ENCODE results near the gene EPHA6.

Gene EPHA6

GRCh38 chr3:97720417-97720816, 906.0 kb downstream of the EPHA6 start:
- DNase-seq = no peak

DNA sequence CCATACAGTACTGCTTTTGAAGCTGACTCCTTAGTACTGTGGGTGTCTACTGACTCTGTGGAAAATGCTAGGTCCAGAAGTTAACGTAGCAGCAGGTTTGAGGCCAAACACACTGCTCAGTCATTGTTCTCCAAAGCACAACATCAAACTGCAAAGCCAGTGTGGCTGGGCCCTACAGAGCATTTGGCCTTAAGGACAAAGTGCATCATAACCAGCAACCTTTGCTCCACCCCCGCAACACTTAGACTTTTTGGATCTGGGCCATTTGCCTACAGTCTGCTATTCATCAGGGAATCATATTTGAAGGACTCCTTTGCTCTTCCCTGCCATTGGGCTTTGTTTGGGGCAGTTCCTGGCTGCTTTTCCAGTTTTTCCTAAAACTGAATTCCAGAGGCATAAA, 907.1 kb downstream of the EPHA6 start:
- no peak for DNase-seq

- no peak for DNase-seq
Observed at GRCh38 chr3:97736928-97737327, 922.5 kb downstream of the EPHA6 start.

DNA sequence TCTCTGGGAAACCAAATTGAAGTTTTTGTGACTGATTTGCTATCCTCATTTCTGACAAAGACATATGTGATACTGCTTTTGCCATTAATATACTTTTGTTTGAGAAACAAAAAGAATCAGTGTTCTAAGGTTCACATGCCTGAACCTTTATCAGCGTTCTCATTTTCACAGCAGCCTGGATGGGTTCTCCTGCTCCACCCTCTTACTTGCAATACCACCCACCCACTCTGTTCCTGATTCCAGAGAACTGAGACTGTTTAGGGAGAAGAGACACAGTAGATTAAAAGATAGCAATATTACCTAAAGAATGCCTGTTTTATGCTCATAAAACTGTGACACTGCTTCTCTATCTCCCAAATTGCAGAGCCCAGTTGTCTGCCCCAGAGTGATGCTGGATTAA, 924.4 kb downstream of the EPHA6 start:
- DNase-seq = no peak

- no peak for DNase-seq
Observed at GRCh38 chr3:97742036-97742435, 927.6 kb downstream of the EPHA6 start.

GRCh38 chr3:97744289-97744688, 929.9 kb downstream of the EPHA6 start:
- no peak for DNase-seq

DNA sequence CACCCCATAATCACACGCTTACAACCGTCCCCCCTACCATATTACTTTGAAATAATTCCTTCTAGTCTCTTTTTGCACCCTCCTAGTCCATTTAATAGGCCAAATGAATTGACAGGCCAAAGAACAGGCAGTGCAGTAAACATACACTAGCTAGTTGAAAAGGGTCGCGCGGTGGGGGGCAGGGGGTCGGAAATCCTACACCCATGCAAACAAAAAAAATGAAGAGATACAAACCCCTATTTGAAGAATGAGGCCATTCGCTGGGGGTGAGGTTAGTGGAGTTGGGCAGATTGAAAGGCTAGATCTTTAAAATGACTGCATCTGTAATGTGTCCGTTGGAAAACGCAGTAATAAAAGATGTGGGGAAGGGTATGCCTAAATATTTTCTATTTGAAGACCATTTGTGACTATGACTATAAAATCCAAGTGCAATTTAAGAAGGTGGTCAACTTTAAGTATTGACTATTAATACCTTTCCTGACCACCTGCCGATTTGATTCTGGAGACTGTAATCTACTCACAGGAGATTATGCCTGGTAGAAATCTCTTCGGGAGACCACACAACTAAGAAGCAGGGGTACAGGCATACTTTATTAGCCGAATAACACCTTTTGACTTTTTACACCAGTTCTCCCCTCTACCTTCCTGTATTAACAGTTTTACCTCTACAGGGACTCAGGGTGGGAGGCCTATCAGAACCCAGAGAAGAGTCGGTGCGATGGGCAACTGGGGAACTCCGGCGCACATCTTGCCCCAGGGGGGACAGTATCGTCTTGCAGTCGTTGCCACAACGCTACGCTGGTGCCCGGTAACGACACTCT, 949.4 kb downstream of the EPHA6 start:
- no peak for DNase-seq

GRCh38 chr3:97764407-97765238, 950.2 kb downstream of the EPHA6 start, which contains the start of gene ARL6:
ARL6 (plus strand) TSS chr3:97764758; CDS start chr3:97768108, 3,350 bp downstream.
- peak; percentile 67 for DNase-seq

DNA sequence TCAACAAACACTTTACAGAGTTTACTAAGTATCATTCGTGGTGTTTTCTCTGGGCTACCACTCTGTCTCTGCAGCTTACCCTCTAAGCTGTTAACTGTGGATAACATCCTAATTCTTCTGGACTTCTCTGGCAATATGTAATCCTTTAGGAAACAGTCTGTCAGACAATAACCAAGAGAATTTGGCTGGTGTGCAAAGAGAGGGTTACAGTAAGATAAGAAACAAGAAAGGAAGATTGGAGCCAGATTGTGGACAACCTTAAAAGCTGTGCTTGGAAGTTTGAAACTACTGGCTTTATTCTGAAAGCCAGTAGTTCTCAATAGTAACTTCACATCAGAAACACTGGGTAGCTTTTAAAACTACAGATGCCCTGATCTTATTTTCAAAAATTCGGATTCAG, 950.9 kb downstream of the EPHA6 start:
- no peak for DNase-seq

DNA sequence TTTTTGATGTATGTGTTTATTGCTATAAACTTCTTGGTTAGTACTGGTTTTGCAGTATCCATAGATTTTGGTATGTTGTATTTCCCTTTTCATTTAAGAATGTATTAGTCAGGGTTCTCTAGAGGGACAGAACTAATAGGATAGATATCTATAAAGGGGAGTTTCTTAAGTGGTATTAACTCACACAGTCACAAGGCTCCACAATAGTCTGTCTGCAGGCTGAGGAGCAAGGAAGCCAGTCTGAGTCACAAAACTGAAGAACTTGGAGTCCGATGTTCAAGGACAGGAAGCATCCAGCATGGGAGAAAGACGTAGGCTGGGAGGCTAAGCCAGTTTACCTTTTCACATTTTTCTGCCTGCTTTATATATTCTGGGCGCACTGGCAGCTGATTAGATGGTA, 958.5 kb downstream of the EPHA6 start:
- no peak for DNase-seq

DNA sequence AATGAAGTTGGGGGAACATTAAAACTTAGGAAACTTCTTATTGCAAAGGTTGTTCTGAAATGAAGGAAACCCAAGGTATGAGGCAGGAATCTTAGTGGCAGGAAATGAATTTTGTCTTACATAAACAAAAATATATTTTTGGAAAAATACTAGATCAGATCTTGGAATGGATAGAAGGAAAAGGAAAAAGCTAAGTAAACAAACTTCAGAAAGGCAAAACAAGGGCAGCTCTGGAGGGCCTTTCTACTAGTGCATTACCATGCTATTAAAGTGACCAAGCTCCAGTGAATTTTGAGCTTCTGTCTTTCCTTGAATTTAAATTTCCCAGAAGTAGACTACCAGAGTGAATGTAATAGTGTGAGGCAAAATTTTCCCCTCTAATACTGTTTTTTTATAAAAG, 963.8 kb downstream of the EPHA6 start:
- DNase-seq = no peak

DNA sequence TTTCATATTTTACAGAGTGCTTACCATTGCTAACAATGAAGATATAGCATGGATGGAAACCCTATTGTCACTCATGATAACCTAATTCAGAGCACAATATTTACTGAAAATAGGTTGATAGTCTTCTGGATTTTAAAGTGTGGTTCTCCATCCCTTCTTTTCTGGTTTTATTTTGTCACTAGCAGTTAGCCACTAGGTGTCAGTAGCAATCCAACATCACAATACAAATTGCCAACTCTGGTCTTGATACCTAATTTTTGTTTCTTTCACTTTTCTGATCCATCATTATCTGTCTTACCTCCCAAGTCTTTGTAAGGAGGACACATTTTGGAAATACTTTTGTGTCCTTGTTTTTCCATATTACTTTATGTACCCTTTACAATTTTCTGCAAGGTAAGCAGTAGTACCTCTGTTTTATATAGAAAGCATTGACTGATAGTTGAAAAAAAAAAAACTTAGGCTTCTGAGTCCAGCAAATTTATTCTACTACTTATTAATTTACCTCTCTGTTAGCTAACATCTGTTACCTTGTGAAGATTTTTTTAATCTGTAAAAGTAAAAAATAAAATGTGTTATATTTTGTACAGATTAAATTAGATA, 979.1 kb downstream of the EPHA6 start:
- no peak for DNase-seq

DNA sequence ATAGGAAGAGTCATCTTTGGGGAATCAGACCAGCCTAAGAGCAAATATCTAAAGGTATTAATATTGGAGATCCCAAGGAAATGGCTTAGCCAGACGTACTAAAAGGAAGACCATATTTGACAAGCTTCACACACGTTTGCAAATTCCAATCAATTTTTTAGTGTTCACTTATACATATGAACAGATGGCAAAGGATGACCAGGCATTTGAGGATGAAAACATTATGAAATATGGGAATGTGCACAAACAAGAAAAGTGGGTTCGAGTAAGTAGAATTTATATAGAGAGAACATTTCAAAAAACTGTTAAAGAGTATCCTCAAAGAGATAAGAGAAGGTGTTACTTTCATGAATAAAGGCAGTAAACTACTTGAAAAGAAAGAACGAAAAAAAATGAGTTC, 981.6 kb downstream of the EPHA6 start:
- DNase-seq = no peak
